Vagina (tissue), 2 donors: ENCODE measurements around the gene DGKI. TPM values are rescaled to one million over a fixed set of nuclear protein-coding genes. Genes with fewer than 3 reads are reported as not detected.

ENCODE experiments used
- DNase-seq, 2 donors: peaks; one replicate each; pipeline ENCODE4 v3.0.0-alpha.2; 2017; ENCODE audit errors: extremely low spot score in 2 of 2
- H3K27ac ChIP-seq: fragments of 200-600 bp; sonication (generic); one replicate; pipeline ENCODE4 v1.5.1; 2019
- H3K27me3 ChIP-seq: fragments of 200-600 bp; sonication (generic); one replicate; pipeline ENCODE4 v1.5.1; 2019
- H3K36me3 ChIP-seq, 2 donors: fragments of 200-600 bp; sonication (generic); one replicate each; pipeline ENCODE4 v1.5.1; 2017 to 2019
- H3K4me1 ChIP-seq: fragments of 200-600 bp; sonication (generic); one replicate; pipeline ENCODE4 v1.5.1; 2019
- H3K4me3 ChIP-seq, 2 donors: fragments of 200-600 bp; sonication (generic); 1 replicate in 1 of 2; 2 replicates in 1 of 2; pipeline ENCODE4 v1.5.1; 2016 to 2019
- H3K9me3 ChIP-seq: fragments of 200-600 bp; sonication (generic); one replicate; pipeline ENCODE4 v1.5.1; 2019
- POLR2A ChIP-seq, 2 donors: fragments of 450-650 bp; IDR thresholded peaks; one replicate each; pipeline ENCODE4 v1.6.1; 2017; ENCODE audit warnings: antibody characterized with exemption in 2 of 2, mild to moderate bottlenecking in 2 of 2, moderate library complexity in 2 of 2
- POLR2AphosphoS5 ChIP-seq, 2 donors: sonication (generic); formaldehyde crosslinking; IDR thresholded peaks; one replicate each; pipeline ENCODE4 v1.9.0; 2017; ENCODE audit warnings: antibody characterized with exemption in 2 of 2, mild to moderate bottlenecking in 2 of 2, low read depth in 1 of 2; ENCODE audit not compliant: insufficient read depth in 1 of 2
- intact Hi-C: fragments of 100-400 bp; cut with DNase I; formaldehyde crosslinking; loops from one replicate; pipeline ENCODE4 v1.15.1; 2023
- total RNA-seq: library from RNA; depleted of rRNA; stranded (reverse); fragments of >200 nt; gene quantifications from one replicate; pipeline ENCODE4 v1.2.3, GENCODE V29; 2016
- TF ChIP-seq, protein P1 (sequence below), 3 experiments: fragments of 450-650 bp in 2 of 3; fragments of 200-600 bp in 1 of 3; sonication (generic) in 1 of 3; IDR thresholded peaks; one replicate each; pipeline ENCODE4 v1.5.1; 2017 to 2019; ENCODE audit warnings: antibody characterized with exemption in 3 of 3, mild to moderate bottlenecking in 2 of 3, moderate library complexity in 2 of 3

DGKI gene
- total RNA-seq, 1 donor from 2014 or later: 1.2 TPM

- no peak overlapping the region for H3K4me3 ChIP-seq
Observed at GRCh38 chr7:137434946-137435345, 411.8 kb downstream of the DGKI start.

DNA sequence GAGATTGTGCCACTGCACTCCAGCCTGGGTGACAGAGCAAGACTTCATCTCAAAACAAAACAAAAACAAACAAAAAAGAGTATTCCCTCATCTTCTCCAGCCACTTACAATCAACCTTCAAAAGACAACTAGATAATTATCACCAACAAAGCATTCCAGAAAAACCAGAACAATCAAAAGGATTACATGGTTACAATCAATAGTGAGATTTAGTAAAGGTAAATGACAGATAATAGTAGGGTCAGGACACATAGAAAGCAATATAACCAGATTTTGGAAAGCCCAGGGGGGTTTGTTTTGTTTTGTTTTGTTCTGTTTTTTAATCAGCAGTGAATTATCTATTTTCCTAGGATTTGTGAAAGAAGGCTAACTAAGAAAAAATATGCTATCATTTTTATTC lies 412.2 kb downstream of the DGKI start:
- Histone ChIP-seq H3K9me3 (no peaks in the 10 kb centered on the region), H3K36me3 (no peaks in the 10 kb centered on the region), H3K4me3 (no peak overlapping the region), H3K27ac (no peak overlapping the region), H3K27me3 (no peaks in the 10 kb centered on the region), H3K4me1 (no peaks in the 10 kb centered on the region)
- no peak for DNase-seq
- TF ChIP-seq, protein P1, sequence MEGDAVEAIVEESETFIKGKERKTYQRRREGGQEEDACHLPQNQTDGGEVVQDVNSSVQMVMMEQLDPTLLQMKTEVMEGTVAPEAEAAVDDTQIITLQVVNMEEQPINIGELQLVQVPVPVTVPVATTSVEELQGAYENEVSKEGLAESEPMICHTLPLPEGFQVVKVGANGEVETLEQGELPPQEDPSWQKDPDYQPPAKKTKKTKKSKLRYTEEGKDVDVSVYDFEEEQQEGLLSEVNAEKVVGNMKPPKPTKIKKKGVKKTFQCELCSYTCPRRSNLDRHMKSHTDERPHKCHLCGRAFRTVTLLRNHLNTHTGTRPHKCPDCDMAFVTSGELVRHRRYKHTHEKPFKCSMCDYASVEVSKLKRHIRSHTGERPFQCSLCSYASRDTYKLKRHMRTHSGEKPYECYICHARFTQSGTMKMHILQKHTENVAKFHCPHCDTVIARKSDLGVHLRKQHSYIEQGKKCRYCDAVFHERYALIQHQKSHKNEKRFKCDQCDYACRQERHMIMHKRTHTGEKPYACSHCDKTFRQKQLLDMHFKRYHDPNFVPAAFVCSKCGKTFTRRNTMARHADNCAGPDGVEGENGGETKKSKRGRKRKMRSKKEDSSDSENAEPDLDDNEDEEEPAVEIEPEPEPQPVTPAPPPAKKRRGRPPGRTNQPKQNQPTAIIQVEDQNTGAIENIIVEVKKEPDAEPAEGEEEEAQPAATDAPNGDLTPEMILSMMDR (IDR thresholded peaks at IDR 0.05): no peak
- no peak for TF ChIP-seq POLR2AphosphoS5 (IDR thresholded peaks at IDR 0.05; ENCODE audit: insufficient read depth in 1 of 2, low read depth in 1 of 2)
- intact Hi-C loops: no loop called here

More at GRCh38 chr7:137434946-137435345, 411.8 kb downstream of the DGKI start:
- Histone ChIP-seq H3K27ac (no peak overlapping the region), H3K36me3 (no peaks in the 10 kb centered on the region), H3K9me3 (no peaks in the 10 kb centered on the region), H3K4me1 (no peaks in the 10 kb centered on the region), H3K27me3 (no peaks in the 10 kb centered on the region)
- TF ChIP-seq, protein P1 (IDR thresholded peaks at IDR 0.05): no peak
- TF ChIP-seq POLR2A (IDR thresholded peaks at IDR 0.05): no peak
- TF ChIP-seq POLR2AphosphoS5 (IDR thresholded peaks at IDR 0.05; ENCODE audit: insufficient read depth in 1 of 2, low read depth in 1 of 2): no peak
- intact Hi-C loops: no loop called here
- DNase-seq: no peak

GRCh38 chr7:137423321-137423720 lies 423.5 kb downstream of the DGKI start:
- H3K27me3 ChIP-seq: no peaks in the 10 kb centered on the region
- H3K36me3 ChIP-seq: no peaks in the 10 kb centered on the region
- no peak for DNase-seq
- no peak overlapping the region for H3K4me3 ChIP-seq
- intact Hi-C loops: no loop called here
- H3K27ac ChIP-seq: no peak overlapping the region
- TF ChIP-seq POLR2A (IDR thresholded peaks at IDR 0.05) (no peak), POLR2AphosphoS5 (IDR thresholded peaks at IDR 0.05; ENCODE audit: insufficient read depth in 1 of 2, low read depth in 1 of 2) (no peak)
- TF ChIP-seq, protein P1 (IDR thresholded peaks at IDR 0.05): no peak
- H3K4me1 ChIP-seq: no peaks in the 10 kb centered on the region
- H3K9me3 ChIP-seq: no peaks in the 10 kb centered on the region

- DNase-seq: no peak
- intact Hi-C loops: no loop called here
Observed at GRCh38 chr7:137421366-137421765, 425.4 kb downstream of the DGKI start.

GRCh38 chr7:137418841-137419240 lies 427.9 kb downstream of the DGKI start:
- no peaks in the 10 kb centered on the region for H3K36me3 ChIP-seq
- intact Hi-C loops: no loop called here
- H3K4me1 ChIP-seq: no peaks in the 10 kb centered on the region
- H3K9me3 ChIP-seq: no peaks in the 10 kb centered on the region
- no peak overlapping the region for H3K27ac ChIP-seq
- no peaks in the 10 kb centered on the region for H3K27me3 ChIP-seq
- H3K4me3 ChIP-seq: no peak overlapping the region
- TF ChIP-seq, protein P1 (IDR thresholded peaks at IDR 0.05): no peak
- TF ChIP-seq POLR2A (IDR thresholded peaks at IDR 0.05) (no peak), POLR2AphosphoS5 (IDR thresholded peaks at IDR 0.05; ENCODE audit: insufficient read depth in 1 of 2, low read depth in 1 of 2) (no peak)
- DNase-seq: no peak

More at GRCh38 chr7:137421366-137421765, 425.4 kb downstream of the DGKI start:
- Histone ChIP-seq H3K4me3 (no peak overlapping the region), H3K27ac (no peak overlapping the region), H3K4me1 (no peaks in the 10 kb centered on the region), H3K27me3 (no peaks in the 10 kb centered on the region), H3K36me3 (no peaks in the 10 kb centered on the region), H3K9me3 (no peaks in the 10 kb centered on the region)
- TF ChIP-seq POLR2A (IDR thresholded peaks at IDR 0.05) (no peak), POLR2AphosphoS5 (IDR thresholded peaks at IDR 0.05; ENCODE audit: insufficient read depth in 1 of 2, low read depth in 1 of 2) (peak in 1 of 2 donors; percentile 22)
- TF ChIP-seq, protein P1 (IDR thresholded peaks at IDR 0.05): no peak
